K562 (cell line): ENCODE measurements around the gene PSMA1. TPM values are rescaled to one million over a fixed set of nuclear protein-coding genes. Genes with fewer than 3 reads are reported as not detected.

Experiments used
- ADNP ChIP-seq: fragments of 200-800 bp; sonication (Bioruptor generic); IDR thresholded peaks from 2 replicates; pipeline ENCODE4 v1.6.1; 2016; ENCODE audit warnings: missing genetic modification characterization, missing compliant biosample characterization
- ARID4B ChIP-seq: sonication (generic); formaldehyde crosslinking; IDR thresholded peaks from 2 replicates; pipeline ENCODE4 v1.8.0; 2022; ENCODE audit warnings: mild to moderate bottlenecking, missing genetic modification reagents
- BRCA1 ChIP-seq, 2 experiments: fragments of 450-650 bp in 1 of 2; sonication (generic) in 1 of 2; formaldehyde crosslinking in 1 of 2; IDR thresholded peaks; 2 replicates each; pipeline versions ENCODE4 v1.5.0 to v1.6.1; 2017 to 2020; ENCODE audit warnings: mild to moderate bottlenecking in 1 of 2, missing genetic modification reagents in 1 of 2
- CXXC5 ChIP-seq: fragments of 250-450 bp; sonication (Bioruptor Pico); IDR thresholded peaks from 2 replicates; pipeline ENCODE4 v1.8.0; 2022; ENCODE audit warnings: inconsistent platforms, mild to moderate bottlenecking, moderate library complexity
- ERF ChIP-seq: fragments of 450-650 bp; formaldehyde crosslinking; IDR thresholded peaks from 2 replicates; pipeline ENCODE4 v1.4.0; 2020; ENCODE audit warnings: mild to moderate bottlenecking, mixed read lengths
- HDGF ChIP-seq: fragments of 450-650 bp; IDR thresholded peaks from 2 replicates; pipeline ENCODE4 v1.6.1; 2016
- RFX1 ChIP-seq: fragments of 450-650 bp; IDR thresholded peaks from 2 replicates; pipeline ENCODE4 v1.6.1; 2016; ENCODE audit warnings: mild to moderate bottlenecking, moderate library complexity
- ZBTB5 ChIP-seq: fragments of 450-650 bp; IDR thresholded peaks from 2 replicates; pipeline ENCODE4 v1.6.1; 2017; ENCODE audit warnings: antibody characterized with exemption
- ZNF184 ChIP-seq: sonication (generic); formaldehyde crosslinking; IDR thresholded peaks from 2 replicates; pipeline ENCODE4 v1.5.0; 2020; ENCODE audit warnings: missing genetic modification reagents
- ZNF584 ChIP-seq: fragments of 200-800 bp; sonication (Bioruptor generic); IDR thresholded peaks from 2 replicates; pipeline ENCODE4 v1.6.1; 2016; ENCODE audit warnings: low read depth, mild to moderate bottlenecking, missing genetic modification characterization, missing compliant biosample characterization
- polyA plus RNA-seq, 8 experiments: library from polyadenylated mRNA; depleted of rRNA in 4 of 8; stranded (reverse) in 5 of 8; unstranded in 3 of 8; fragments of >200 nt; fragmentation: Nextera tagmentation in 2 of 8; fragmentation: Illumina TruSeq in 1 of 8; extraction: Ambion mirVana in 2 of 8; extraction: Trizol in 1 of 8; gene quantifications; 2 replicates each; pipeline versions ENCODE4 v1.2.1 to v1.2.3, GENCODE V29; 2011 to 2014; ENCODE audit warnings: inconsistent platforms in 1 of 8, missing spikeins in 1 of 8
- total RNA-seq, 7 experiments: library from RNA; depleted of rRNA in 6 of 7; stranded (reverse); fragments of >200 nt in 6 of 7; fragmentation: Illumina TruSeq in 2 of 7; extraction: Trizol in 2 of 7; gene quantifications; 2 replicates each; pipeline versions ENCODE4 v1.2.1 to v1.2.3, GENCODE V29; 2011 to 2021; ENCODE audit warnings: low replicate concordance in 1 of 7
- TF ChIP-seq, protein P1 (sequence below): fragments of 250-450 bp; sonication (Bioruptor Pico); IDR thresholded peaks from 2 replicates; pipeline ENCODE4 v1.8.0; 2022; ENCODE audit warnings: inconsistent platforms, mild to moderate bottlenecking, moderate library complexity, borderline replicate concordance
- TF ChIP-seq, protein P2 (sequence below): fragments of 250-450 bp; sonication (Bioruptor Pico); IDR thresholded peaks from 2 replicates; pipeline ENCODE4 v1.5.0; 2021; ENCODE audit warnings: mild to moderate bottlenecking, moderate library complexity
- TF ChIP-seq, protein P3 (sequence below): sonication (generic); formaldehyde crosslinking; IDR thresholded peaks from 2 replicates; pipeline ENCODE4 v1.8.0; 2022; ENCODE audit warnings: mild to moderate bottlenecking, low read depth, missing genetic modification reagents

The PSMA1 gene
- total and polyA plus RNA-seq, 9 of the 15 experiments (the other 6 are each of a cell fraction or from before 2014, with no cell fraction given), result 283 to 1,007 (median 424) TPM

DNA sequence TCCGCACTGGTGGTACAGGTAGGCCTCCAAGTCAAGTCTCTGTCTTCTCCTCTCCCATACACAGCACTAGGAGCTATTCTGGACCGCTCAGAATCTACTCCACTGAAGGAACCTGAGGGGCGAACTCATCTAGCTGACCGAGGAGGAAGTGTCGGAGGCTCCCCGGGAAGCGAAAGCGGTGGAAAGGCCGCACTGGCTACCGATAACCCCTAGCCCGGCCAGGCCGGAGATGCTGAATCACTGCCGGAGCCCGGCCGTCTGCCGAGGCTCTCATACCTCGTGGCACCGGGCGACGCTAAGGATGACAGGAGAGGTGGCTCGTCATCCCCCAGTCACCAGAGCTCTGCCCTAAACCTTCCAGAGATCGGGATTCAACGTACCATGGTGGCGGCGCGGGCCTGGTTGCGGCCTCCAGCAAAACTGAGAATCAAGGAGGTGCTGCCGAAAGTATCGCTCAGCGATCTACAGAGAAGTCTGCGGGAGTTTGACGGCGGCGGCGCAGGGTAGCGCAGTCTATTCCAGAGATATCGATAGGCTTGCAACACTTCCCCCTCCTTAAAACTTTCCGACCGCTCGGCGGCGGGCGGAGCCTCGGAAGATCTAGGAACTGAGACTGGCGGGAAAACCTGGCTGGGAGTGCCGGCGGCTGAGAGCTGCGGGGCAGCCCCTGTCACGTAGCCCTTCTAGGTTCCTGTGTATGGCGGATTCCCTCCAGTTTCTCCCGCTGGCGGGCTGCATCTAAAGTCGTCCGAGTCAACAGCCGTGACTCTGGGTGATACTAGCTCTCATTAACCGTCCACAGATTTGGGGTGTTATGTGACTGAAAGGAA, at the start of gene PSMA1 (continued):
- TF ChIP-seq RFX1 (no peak), ZNF184 (CRISPR knock-in tag) (no peak), ERF (no peak), ADNP (tag) (no peak), ARID4B (CRISPR knock-in tag) (peak; percentile 93), BRCA1 (IDR thresholded peaks at IDR 0.05) (no peak), BRCA1 (CRISPR knock-in tag; IDR thresholded peaks at IDR 0.05) (no peak), ZNF584 (CRISPR knock-in tag) (no peak), HDGF (no peak), ZBTB5 (no peak), CXXC5 (CRISPR knock-in tag) (peak; percentile 92)
- TF ChIP-seq, protein P1, sequence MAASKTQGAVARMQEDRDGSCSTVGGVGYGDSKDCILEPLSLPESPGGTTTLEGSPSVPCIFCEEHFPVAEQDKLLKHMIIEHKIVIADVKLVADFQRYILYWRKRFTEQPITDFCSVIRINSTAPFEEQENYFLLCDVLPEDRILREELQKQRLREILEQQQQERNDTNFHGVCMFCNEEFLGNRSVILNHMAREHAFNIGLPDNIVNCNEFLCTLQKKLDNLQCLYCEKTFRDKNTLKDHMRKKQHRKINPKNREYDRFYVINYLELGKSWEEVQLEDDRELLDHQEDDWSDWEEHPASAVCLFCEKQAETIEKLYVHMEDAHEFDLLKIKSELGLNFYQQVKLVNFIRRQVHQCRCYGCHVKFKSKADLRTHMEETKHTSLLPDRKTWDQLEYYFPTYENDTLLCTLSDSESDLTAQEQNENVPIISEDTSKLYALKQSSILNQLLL, result no peak
- TF ChIP-seq, protein P2, sequence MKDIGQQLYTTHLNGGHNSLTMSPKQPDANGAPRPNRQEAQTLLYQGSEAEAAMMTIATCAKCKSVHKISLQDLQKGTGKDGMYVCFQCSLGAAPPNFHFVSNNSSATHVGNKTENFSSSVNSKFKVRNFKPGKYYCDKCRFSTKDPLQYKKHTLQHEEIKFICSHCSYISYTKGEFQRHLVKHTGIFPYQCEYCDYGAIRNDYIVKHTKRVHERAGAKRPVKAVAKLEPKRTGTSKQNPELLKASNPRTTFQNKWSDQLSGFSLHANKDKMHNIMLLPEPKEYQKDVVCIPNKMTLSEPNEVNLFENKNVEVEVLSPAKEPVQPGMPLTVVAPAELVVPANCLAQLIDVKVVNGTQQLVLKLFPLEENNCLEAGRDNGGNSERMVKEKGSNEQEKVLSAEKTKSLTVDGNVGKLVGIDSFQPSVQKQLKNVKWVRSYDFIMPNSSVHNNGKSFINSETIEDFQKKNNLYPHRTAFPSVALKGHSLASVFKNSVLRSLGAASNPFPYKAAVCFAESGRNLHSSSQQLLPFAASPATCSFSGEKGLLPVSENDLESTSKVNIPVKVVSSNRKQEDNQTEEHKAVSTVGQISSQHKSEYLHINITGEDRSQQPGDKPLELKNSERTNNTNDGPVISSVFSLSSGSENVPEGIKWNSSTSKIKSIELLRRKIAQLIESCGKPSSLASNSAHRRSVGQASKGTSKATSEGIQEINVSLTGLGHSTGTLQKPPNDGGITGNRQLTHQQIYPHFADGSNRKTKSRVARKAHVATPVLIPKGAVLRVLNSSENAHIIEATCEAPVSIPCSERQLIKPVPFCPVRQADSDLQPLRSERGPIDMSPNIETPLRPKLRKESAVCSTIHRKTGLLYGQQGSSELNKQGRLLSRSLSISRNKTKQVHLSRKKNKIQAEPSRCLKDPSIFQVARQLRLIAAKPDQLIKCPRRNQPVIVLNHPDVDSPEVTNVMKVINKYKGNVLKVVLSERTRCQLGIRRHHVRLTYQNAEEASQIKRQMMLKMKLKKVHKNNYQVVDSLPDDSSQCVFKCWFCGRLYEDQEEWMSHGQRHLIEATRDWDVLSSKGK (CRISPR knock-in tag), result no peak
- TF ChIP-seq, protein P3, sequence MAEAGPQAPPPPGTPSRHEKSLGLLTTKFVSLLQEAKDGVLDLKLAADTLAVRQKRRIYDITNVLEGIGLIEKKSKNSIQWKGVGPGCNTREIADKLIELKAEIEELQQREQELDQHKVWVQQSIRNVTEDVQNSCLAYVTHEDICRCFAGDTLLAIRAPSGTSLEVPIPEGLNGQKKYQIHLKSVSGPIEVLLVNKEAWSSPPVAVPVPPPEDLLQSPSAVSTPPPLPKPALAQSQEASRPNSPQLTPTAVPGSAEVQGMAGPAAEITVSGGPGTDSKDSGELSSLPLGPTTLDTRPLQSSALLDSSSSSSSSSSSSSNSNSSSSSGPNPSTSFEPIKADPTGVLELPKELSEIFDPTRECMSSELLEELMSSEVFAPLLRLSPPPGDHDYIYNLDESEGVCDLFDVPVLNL (CRISPR knock-in tag), result 0 out of 2 replicates have a peak, but pooled peaks have one; percentile 62
